Measurements from ENCODE around the gene AXDND1.

- no peak for TF ChIP-seq CTCF (IDR thresholded peaks at IDR 0.05)
- TF ChIP-seq POLR2A (IDR thresholded peaks at IDR 0.05) = no peak
Measured at GRCh38 chr1:179474713-179475112, 108.9 kb downstream of the AXDND1 start.
